Putamen (tissue), 1 donor: ENCODE results near the gene AMZ1.

ENCODE experiments used
- DNase-seq: peaks from one replicate; pipeline ENCODE4 v3.0.0-alpha.2; 2016; ENCODE audit warnings: low spot score

AMZ1 gene, protein sequence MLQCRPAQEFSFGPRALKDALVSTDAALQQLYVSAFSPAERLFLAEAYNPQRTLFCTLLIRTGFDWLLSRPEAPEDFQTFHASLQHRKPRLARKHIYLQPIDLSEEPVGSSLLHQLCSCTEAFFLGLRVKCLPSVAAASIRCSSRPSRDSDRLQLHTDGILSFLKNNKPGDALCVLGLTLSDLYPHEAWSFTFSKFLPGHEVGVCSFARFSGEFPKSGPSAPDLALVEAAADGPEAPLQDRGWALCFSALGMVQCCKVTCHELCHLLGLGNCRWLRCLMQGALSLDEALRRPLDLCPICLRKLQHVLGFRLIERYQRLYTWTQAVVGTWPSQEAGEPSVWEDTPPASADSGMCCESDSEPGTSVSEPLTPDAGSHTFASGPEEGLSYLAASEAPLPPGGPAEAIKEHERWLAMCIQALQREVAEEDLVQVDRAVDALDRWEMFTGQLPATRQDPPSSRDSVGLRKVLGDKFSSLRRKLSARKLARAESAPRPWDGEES

DNA sequence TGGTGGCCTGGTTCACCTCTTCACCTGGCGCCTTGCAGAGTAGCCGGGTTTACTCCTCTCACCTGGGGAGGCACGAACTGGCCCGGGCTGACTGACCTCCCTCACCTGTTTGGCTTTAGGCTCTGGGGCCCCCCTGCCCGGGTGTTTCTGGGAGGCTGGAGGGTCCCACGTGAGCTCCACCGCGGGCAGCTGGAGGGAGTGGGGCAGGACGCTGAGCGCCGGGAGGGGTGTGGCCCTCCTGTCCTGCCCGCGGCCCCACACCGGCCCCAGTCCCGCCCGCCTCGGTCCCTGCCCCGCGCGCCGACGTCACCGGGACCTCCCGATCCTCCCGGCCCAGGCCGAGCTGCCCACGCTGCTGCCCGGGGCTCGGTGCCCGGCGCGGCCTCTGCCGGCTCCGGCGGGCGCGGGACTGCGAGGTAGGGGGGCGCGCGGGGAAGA, at the start of gene AMZ1:
AMZ1 (plus strand) TSS at position 322 of the 438 bp plus-strand sequence. CDS start 12,250 bp downstream, outside the sequence.
- no peak for DNase-seq

DNA sequence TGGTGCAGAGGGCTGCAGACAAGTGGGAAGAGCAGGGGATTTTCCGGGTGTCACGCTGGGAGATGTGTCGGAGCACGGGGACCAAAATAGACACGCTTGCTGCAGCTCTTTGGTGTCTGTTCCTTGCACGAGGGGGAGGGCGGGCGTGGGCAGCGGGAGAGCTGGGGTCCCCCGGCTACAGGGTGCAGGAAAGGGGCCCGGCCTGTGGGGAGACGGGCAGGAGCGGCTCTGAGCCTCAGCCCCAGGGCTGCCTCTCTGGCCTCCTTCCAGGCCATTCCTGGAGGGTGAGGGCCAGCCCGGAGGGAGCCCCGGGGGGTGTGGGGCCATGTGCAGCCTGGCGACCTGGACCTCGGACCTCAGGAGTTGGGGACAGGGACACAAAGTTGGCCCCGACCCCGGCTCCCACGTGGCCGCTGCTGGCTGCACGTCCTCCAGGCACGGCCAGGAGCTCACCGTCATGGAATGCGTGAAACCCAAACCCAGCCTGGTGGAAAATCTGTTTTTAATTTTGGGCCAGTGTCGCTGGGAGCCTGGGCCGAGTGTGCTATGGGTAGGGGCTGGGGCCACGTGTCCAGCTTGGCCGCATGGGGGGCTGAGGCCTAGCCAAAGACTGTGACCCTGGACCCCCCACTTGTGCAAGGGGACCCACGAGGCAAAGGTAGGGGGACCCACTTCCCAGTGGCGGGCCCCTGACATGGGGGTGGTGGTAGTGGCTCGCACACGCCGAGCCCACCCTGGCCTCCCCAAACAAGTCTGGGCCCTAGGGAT, 49.6 kb upstream of the AMZ1 start:
- DNase-seq = no peak

DNA sequence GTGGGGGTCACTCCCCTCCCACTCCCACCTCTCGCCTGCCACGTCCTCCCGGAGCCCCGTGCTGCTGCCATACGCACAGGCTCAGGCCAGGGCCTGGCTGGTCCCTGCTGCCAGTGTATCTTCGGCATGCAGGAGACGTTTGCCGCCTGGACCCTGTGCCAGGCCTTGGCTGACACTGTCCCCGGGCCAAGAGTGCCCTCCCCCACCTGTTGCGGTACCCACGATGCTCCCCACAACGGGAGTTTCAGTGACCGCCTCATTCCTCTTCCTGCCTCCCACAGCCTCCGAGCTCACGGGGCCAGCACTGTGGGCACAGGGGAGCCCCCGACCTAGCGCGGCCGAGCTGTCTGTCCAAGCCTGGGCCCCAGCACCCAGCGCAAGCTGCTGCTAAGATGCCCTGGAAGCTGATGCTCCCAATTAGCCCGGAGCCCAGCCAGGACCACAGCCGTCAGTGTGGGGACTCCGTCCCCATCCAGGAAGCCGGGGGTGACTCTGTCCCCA, 48.8 kb upstream of the AMZ1 start:
- DNase-seq = no peak

DNA sequence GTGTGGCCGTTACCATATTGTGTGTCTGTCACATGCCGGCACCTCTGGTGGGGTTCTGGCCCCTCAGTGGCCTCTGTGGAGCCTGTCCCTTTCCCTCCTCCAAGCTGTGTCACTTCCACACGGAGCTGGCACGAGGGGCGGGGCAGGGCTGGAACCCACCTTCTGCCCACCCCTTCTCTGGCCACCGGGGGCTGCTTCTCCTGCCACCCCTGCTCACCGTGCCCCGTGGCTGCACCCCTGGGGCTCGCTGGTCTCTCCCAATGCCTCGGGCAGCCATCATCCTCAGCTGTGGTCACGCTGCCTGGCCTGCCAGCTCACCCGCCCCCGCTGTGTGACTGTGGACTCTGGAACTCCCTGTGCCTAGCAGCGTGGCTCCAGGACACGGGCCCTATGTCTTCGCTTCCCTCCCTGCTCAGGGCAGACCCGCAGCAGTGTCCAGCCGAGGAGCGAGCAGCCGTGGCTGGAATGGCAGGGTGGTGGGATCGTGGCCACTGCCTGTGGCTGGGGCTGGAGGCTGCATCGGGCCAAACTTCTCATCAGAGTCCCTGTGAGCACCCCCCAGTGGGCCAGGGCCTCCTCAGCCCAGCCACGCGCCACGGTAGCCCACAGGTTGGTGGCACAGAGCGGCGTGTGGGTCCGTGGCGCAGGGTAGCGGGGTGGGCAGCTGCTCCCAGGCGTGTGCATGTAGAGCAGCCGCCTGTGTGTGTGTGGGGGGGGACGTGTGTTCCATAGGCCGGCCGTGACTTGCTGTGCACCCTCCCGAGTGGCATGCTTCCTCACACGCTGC, 48.1 kb upstream of the AMZ1 start:
- no peak for DNase-seq

DNA sequence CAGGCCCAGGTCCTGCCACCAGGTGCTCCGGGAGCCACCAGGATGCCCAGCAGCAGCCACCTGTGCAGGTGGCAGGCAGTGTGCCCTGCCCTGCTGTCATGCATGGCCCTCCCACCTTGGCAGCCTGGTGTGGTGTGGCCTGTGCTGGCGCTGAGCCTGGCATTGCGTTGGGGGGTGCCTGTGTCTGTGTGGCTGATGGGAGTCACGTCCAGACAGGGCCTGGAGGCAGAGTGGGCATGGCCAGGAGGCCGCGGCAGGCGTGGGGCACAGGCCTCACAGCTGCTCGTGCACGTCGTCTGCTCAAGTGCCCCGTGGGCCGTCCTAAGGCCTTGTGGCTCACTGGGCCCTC, 47.5 kb upstream of the AMZ1 start:
- DNase-seq = no peak

DNA sequence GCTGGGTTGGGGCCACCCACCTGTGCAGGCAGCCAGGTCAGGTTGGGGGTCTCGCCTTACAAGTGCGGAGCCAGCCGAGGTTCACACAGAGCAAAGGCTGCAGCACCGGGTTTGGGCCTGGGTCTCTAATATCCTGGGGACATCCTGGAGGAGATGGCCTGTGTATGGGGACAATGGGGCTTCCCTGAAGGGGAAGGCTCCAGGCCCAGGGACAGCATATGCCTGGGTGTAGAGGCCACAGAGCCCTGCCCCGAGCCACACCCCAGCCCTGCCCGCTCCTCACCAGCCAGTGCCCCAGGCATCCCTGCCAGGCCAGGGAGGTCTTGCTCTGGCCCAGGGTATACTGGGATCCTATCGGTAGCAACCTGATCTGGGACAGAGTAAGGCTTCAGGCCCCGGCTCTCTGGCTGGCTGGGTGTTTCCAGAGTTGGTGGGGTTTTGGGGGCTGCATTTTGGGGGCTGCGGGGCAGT, 47.1 kb upstream of the AMZ1 start:
- no peak for DNase-seq

DNA sequence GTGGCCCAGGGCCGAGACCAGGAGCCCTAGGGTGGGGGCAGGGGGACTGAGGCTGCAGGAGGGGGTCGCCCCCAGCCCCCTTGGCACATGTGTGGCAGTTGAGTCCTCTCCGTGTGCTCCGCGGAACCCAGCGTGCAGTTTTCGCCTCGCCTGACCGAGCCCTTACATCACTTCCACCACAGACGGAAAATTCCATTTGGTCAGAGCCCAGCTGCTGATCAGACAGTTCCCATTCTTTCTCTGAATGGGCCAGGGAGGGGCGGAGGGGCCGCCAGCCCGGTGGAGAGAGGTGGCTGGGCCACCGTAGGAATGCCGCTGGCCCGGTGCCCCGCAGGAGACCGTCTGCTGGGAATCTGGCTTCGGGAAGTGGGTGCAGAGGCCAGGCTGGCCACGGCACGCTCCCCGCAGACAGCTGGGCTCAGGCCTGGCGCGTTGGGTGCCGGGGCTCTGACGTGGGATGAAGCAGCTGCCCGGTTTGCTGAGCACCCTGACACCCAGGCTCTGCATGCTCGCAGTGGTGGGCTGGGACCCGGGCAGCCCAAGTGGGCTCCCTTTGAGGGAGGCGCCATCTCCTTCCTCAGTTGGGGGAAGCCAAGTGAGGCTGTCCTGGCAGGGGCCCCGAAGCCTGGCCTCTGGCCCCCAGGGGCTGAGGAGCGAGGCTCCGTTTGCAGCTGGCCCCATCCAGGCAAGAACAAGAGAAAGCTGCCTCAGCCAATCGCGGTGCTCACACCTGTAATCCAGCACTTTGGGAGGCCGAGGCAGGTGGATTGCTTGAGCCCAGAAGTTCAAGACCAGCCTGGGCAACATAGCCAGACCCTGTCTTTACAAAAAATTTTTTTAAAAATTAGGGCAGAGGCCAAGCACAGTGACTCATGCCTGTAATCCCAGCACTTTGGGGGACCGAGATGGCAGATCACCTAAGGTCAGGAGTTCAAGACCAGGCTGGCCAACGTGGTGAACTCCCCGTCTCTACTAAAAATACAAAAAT, 46.3 kb upstream of the AMZ1 start:
- DNase-seq = peak; percentile 80

DNA sequence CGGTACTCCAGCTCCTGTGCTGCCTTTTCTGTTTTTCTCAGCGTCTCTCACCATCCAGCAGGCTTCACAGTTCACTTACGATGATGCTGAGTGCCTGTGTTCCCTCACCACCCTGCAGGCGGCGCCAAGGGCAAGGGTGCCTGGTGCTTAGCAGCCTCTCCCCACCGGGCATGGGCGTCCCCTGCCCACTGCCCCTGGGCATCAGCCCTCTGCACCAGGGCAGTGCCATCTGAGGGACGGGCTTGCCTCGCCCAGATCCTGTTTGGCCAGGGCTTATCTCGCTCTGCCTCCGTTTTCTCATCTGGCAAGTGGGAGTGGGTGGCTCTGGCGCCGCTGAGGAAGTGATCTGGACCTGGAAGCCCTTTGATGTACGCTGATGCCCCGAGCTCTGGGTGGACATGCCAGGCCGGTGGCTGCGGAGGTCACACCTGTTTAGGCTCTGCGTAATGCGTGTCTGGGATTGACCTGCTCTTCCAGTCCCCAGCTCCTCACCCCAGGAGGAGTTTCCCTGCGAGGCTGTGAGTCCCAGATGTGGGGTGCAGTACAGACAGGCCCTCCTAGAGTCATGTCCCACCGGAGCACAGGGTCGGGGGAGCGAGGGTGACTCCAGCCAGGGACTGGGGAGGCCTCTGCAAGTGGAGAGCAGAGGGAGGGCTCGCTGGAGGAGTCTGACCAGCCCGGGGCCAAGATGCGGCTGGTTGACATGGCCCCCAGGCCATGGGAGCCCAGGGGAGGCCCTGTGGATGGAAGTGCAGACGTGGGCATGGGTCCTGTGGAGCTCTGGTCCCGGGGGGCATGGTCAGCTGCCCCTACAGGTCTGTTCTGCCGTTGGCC, 44.4 kb upstream of the AMZ1 start:
- DNase-seq = no peak

DNA sequence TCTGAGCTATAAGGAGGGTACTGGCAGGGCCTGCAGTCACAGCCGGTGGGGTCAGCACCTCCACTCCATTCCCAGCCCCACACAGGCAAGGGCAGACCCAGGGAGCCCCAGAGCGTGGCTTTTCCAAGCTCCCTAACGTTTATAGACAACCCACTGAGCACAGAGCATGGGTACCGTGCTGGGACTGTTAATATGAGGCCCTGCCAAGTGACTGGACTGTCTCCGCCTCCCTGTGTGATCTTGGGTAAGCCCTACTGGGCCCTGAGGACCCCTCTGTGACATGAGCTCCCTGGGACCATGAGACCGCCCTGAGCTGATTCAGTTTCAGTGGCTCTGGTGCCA, 43.8 kb upstream of the AMZ1 start:
- no peak for DNase-seq

DNA sequence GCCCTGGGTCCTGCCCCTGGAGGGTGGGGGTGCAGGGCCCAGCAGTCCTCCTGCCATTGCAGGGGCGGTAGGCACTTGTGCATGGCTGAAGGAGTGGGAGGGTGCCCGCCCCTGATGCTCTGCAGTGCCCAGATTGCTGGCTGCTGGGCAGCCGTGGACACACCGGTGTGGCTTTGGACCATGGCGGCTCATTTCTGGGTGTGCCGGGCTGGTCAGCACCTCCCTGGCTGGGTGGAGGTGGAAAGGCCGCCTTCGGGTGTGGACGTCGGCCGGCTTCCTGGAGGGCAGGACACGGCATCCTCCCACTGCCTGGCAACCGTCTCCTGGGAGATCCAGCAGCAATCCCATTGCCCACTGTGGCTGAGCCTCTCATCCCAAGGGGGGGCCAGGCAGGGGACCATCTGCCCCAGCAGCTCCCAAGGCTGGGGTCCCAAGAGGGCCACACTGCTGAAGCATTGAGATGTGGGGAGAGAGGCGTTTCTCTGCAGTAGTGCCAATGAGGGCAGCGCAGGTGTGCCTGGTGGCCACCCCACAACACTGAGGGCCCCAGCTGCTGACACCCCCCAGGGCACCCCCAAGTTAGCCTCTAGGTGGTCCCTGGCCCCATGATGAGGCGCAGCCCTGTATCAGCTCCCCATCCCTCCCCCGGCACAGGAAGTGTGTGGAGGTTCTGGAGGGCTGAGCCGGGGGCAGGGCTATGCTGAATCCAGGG, 43.3 kb upstream of the AMZ1 start:
- DNase-seq = no peak

DNA sequence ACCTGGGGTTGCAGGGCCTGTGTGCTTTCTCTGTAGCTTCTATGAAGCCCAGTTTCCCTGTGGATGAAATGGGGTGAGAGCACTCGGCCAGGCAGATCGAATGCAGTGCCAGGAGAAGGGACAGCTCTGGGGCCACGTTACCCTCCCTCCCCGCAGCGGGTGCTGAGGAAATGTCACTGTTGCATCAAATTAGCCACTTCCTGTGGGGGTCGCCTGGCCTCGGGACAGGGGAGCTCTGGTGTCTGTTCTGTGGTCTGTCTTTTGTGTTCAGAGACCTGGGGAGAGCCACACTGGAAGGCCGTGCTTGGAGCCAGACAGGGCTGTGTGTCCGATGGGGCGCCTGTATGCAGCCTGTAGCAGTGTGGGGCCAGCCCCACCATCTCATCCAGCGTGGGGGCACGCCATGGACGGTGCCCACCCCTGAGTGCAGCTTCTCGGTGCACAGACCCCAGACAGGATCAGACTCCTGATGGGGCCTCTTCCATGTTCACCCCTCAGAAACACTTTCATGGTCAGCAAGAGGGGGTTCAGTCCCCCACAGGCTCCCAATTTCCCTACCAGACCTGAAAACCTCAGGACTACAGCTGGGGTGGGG, 42.6 kb upstream of the AMZ1 start:
- no peak for DNase-seq

DNA sequence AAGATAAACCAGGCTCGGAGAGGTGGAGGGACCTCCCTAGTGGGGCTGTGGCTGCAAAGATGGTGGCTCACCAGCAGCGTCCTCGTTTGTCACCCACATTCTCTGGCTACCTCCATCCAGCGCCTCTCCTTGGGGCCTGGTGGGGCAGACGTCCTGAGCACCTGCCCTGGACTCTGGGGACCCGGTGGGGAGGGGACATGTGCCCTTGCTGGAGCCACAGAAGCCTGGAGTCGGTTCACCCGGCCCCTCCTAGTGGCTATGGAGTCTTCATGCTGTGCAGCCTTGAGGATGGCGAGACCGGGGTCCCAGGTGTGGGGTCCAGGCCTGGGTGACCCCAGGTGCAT, 41.7 kb upstream of the AMZ1 start:
- DNase-seq = no peak

DNA sequence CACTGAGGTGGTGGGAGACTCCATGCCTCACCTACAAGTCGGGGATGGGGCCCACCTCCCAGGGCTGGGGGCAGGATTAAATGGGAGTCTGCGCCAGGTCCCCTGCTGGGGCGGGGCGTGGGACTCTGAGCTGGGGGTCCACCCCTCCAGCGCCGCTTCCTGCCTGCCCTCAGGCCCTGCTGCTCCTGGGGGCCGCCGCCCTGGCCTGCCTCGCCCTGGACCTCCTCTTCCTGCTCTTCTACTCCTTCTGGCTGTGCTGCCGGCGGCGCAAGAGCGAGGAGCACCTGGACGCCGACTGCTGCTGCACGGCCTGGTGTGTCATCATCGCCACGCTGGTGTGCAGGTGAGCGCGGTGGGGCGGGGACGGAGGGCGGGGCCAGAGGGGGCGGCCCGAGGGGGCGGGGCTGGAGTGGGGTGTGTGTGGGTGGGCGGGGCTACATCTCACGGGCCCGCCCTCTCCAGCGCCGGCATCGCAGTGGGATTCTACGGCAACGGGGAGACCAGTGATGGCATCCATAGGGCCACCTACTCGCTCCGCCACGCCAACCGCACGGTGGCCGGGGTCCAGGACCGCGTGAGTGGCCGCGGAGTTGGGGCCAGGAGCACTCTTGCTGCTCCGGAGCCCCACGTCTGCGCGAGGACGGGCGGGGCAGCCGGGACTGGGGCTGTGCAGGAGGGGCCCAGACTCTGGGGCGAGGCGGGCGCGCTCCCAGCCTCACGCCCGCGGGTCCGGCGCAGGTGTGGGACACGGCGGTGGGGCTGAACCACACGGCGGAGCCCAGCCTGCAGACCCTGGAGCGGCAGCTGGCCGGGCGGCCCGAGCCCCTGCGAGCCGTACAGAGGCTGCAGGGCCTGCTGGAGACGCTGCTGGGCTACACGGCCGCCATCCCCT, 41.1 kb upstream of the AMZ1 start:
- DNase-seq = no peak

DNA sequence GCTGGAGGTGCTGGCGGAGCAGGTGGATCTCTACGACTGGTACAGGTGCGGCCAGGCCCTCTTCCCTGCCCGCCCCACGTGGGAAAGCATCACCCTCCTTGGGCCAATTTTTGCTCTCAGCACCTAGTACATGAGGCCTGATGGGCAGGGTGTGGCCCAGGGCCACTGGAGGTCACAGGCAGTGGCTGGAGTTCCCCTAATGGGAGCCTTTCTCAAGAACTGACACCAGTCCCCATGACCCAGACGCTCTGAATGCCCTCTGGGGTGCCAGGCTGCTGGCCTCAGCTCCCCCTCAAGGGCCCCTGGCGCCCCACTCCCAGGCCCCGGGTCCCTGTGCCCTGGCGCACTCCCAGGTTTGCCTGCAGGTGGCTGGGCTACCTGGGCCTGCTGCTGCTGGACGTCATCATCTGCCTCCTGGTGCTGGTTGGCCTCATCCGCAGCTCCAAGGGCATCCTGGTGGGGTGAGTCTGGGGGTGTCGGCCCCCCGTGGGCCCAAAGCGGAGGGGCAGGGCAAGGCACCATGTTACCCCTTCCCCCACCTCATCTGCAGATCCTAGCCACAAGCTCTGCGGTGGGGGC, 40.3 kb upstream of the AMZ1 start:
- DNase-seq = no peak

DNA sequence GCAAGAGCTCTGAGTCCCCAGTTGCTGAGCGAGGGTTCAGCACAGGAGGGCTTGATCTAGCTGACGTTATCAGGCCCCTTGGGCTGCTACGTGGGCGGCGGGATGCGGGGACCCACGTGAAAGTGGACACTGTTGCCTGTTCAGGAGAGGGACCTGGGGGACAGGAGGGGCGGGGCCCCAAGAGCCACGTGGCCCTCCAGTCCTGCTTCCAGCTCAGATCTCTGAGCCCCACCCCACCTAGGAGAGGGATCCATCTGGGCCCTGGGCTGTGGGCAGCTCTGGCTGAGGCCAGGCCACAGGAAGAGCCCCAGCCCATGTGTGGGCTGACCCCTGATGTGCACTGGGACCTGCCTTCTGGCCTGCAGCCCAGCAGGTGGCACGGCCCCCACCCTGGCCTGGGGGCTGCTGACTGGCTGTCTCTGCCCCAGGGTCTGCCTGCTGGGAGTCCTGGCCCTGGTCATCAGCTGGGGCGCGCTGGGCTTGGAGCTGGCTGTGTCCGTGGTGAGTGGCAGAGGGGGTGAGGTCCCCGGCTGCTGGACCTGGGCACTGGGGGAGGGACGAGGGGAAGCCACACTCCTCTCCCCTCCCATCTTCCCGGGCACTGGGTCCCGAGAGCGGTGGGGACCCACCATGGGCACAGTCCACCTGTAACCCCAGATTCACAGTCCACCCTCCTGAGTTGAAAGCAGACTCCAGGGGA, 38.7 kb upstream of the AMZ1 start:
- no peak for DNase-seq

DNA sequence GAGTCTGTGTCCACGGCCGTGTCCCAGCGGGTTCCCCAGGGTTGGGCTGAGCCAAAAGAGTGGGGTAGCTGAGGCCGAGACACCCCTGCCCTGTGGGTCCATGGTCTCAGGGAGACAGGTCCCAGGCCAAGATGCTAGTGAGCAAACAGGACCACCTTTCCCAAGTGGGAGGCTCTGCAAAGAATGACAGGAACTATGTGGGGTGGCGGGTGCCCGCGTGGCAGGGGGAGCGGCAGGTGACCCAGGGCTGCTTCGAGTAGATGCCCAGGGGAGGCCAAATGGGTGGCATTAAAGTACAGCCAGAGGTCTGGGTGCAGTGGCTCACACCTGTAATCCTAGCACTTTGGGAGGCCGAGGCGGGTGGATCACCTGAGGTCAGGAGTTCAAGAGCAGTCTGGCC, 38.0 kb upstream of the AMZ1 start:
- no peak for DNase-seq

DNA sequence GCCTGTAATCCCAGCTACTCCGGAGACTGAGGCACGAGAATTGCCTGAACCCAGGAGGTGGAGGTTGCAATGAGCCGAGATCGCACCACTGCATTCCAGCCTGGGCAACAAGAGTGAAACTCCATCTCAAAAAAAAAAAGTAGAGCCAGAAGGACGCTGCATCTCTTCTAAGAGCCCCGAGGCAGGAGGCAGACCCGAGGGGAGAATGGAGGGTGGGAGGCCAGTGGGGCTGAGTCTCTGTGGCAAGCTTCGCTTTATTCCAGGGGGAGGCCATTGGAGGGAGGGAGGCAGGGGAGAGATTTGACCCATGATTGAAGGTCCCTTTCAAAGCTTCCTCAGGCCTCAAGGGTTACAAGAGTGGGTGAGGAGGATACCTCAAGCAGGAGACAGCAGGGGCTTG, 37.6 kb upstream of the AMZ1 start:
- DNase-seq = no peak
